Stomach (tissue), 4 donors: ENCODE data around the gene KRTAP10-4.

Source experiments
- CTCF ChIP-seq, 7 experiments: fragments of 450-650 bp in 4 of 7; fragments of 200-600 bp in 3 of 7; sonication (generic) in 3 of 7; IDR thresholded peaks; one replicate each; pipeline ENCODE4 v1.5.1; 2016 to 2019; ENCODE audit warnings: antibody characterized with exemption in 7 of 7, control low read depth in 2 of 7, mild to moderate bottlenecking in 1 of 7
- POLR2A ChIP-seq, 4 donors: fragments of 450-650 bp; IDR thresholded peaks; one replicate each; pipeline ENCODE4 v1.6.1; 2016; ENCODE audit warnings: antibody characterized with exemption in 4 of 4, control low read depth in 2 of 4, mild to moderate bottlenecking in 1 of 4, moderate library complexity in 1 of 4

- TF ChIP-seq CTCF (IDR thresholded peaks at IDR 0.05) = no peak
- no peak for TF ChIP-seq POLR2A (IDR thresholded peaks at IDR 0.05)
These were observed 5.3 kb upstream of the KRTAP10-4 start for GRCh38 chr21:44568261-44568660.
